A549 (cell line): ENCODE measurements around the gene TEX44. TPM values are rescaled to one million over a fixed set of nuclear protein-coding genes. Genes with fewer than 3 reads are reported as not detected.

Experiments used
- ATAC-seq, 2 experiments: fragments of 200-7000 bp in 1 of 2; fragments of >200 bp in 1 of 2; cut with Nextera tagmentation in 1 of 2; cut with Tn5 transposase in 1 of 2; 3 replicates each; pipeline versions ENCODE4 v1.8.0 to v1.9.1; 2018 to 2020; ENCODE audit warnings: mild to moderate bottlenecking in 1 of 2, moderate library complexity in 1 of 2
- CTCF ChIA-PET: fragments of 300-600 bp; sonication (Branson Sonifier 250); formaldehyde crosslinking; extraction: SDS; loops from one replicate; lab custom pipeline; 2021; ENCODE audit warnings: antibody characterized with exemption, inconsistent platforms; lab: Yijun Ruan, JAX
- POLR2A ChIA-PET: fragments of 350-600 bp; formaldehyde crosslinking; extraction: SDS; loops from one replicate; lab custom pipeline; 2021; ENCODE audit warnings: antibody characterized with exemption, inconsistent platforms; lab: Yijun Ruan, JAX
- DNase-seq, 2 experiments: peaks; one replicate each; pipeline versions ENCODE4 v3.0.0 to v3.0.0-alpha.2; 2011 to 2016; ENCODE audit warnings: low read depth in 1 of 2, low spot score in 1 of 2
- FAIRE-seq: peaks from 2 replicates; lab custom pipeline; 2011; peaks lifted over from hg19 to GRCh38; lab: Jason Lieb, UNC
- H3K27ac ChIP-seq, 2 experiments: fragments of >200 bp; sonication (Bioruptor Twin); formaldehyde crosslinking; 3 replicates each; pipeline ENCODE4 v1.5.1; 2016 to 2017
- H3K4me1 ChIP-seq: fragments of >200 bp; sonication (Bioruptor Twin); formaldehyde crosslinking; 3 replicates; pipeline ENCODE4 v1.6.1; 2016
- H3K4me2 ChIP-seq: fragments of >200 bp; sonication (Bioruptor Twin); formaldehyde crosslinking; 3 replicates; pipeline ENCODE4 v1.6.1; 2016
- H3K4me3 ChIP-seq: fragments of >200 bp; sonication (Bioruptor Twin); formaldehyde crosslinking; 3 replicates; pipeline ENCODE4 v1.5.1; 2016
- H3K9me3 ChIP-seq: fragments of >200 bp; sonication (Bioruptor Twin); formaldehyde crosslinking; 3 replicates; pipeline ENCODE4 v1.6.1; 2016
- BHLHE40 ChIP-seq: IDR thresholded peaks from 2 replicates; pipeline ENCODE4 v1.6.1; 2012; ENCODE audit warnings: low read depth, low read length, inconsistent platforms
- CBX2 ChIP-seq: fragments of 200-600 bp; sonication (generic); IDR thresholded peaks from 2 replicates; pipeline ENCODE4 v1.6.1; 2016; ENCODE audit warnings: low read depth, mild to moderate bottlenecking, borderline replicate concordance
- CHD2 ChIP-seq: fragments of 150-350 bp; IDR thresholded peaks from 2 replicates; pipeline ENCODE4 v1.6.1; 2014; ENCODE audit warnings: low read length; ENCODE audit not compliant: partially characterized antibody
- FOSL2 ChIP-seq, 2 experiments: fragments of 450-650 bp in 1 of 2; fragments of >200 bp in 1 of 2; sonication (Bioruptor Twin) in 1 of 2; formaldehyde crosslinking; IDR thresholded peaks; 2 replicates each; pipeline versions ENCODE4 v1.5.0 to v1.6.1; 2016 to 2020; ENCODE audit warnings: mild to moderate bottlenecking in 1 of 2, moderate library complexity in 1 of 2
- HEYL ChIP-seq: fragments of 250-450 bp; sonication (Bioruptor Pico); IDR thresholded peaks from 2 replicates; pipeline ENCODE4 v1.8.0; 2021; ENCODE audit warnings: mild to moderate bottlenecking, moderate library complexity
- HOXB13 ChIP-seq: fragments of 250-450 bp; sonication (Bioruptor Pico); IDR thresholded peaks from 2 replicates; pipeline ENCODE4 v1.5.0; 2020; ENCODE audit warnings: low read depth, mild to moderate bottlenecking, moderate library complexity
- JUN ChIP-seq, 2 experiments: fragments of >200 bp; sonication (Bioruptor Twin); formaldehyde crosslinking; IDR thresholded peaks; 2 replicates in 1 of 2; 3 replicates in 1 of 2; pipeline ENCODE4 v1.6.1; 2016 to 2017
- SMC3 ChIP-seq: fragments of >200 bp; sonication (Bioruptor Twin); formaldehyde crosslinking; IDR thresholded peaks from 3 replicates; pipeline ENCODE4 v1.6.1; 2018; ENCODE audit warnings: inconsistent platforms
- TFCP2L1 ChIP-seq: fragments of 250-450 bp; sonication (Bioruptor Pico); IDR thresholded peaks from 2 replicates; pipeline ENCODE4 v1.5.0; 2021; ENCODE audit warnings: mild to moderate bottlenecking
- ZC3H11A ChIP-seq: fragments of 450-650 bp; IDR thresholded peaks from 2 replicates; pipeline ENCODE4 v1.6.1; 2014; ENCODE audit warnings: antibody characterized with exemption, mild to moderate bottlenecking
- ZFP36 ChIP-seq: fragments of 450-650 bp; IDR thresholded peaks from 2 replicates; pipeline ENCODE4 v1.6.1; 2014; ENCODE audit warnings: borderline replicate concordance; ENCODE audit not compliant: partially characterized antibody
- ZNF302 ChIP-seq: fragments of 250-450 bp; sonication (Bioruptor Pico); IDR thresholded peaks from 2 replicates; pipeline ENCODE4 v1.9.0; 2021; ENCODE audit warnings: inconsistent platforms, mild to moderate bottlenecking, moderate library complexity
- WGBS: methylation state at CpG from one replicate; pipeline ENCODE4 v1.1.6; 2017; ENCODE audit errors: missing lambda C conversion rate; 5-methylcytosine and 5-hydroxymethylcytosine counted together
- polyA plus RNA-seq, 4 experiments: library from polyadenylated mRNA; depleted of rRNA in 3 of 4; stranded (reverse); fragments of >200 nt; fragmentation: RNase III in 1 of 4; extraction: RNeasy Plus Mini Kit Qiagen cat#74134 plus additional on column Dnase treatment in 1 of 4; gene quantifications; 2 replicates in 3 of 4; 3 replicates in 1 of 4; pipeline ENCODE4 v1.2.3, GENCODE V29; 2011 to 2017
- TF ChIP-seq, protein P1 (sequence below): fragments of >200 bp; sonication (Bioruptor Twin); formaldehyde crosslinking; IDR thresholded peaks from 3 replicates; pipeline ENCODE4 v1.6.1; 2016
- TF ChIP-seq, protein P2 (sequence below): fragments of >200 bp; sonication (Bioruptor Twin); formaldehyde crosslinking; IDR thresholded peaks from 2 replicates; pipeline ENCODE4 v1.6.1; 2016
- TF ChIP-seq, protein P3 (sequence below): fragments of 150-350 bp; IDR thresholded peaks from 2 replicates; pipeline ENCODE4 v1.6.1; 2014; ENCODE audit warnings: low read depth, mild to moderate bottlenecking, low read length
- TF ChIP-seq, protein P4 (sequence below): IDR thresholded peaks from 2 replicates; pipeline ENCODE4 v1.6.1; 2012

The TEX44 gene
- polyA plus RNA-seq, 2 of the 4 experiments (the other 2 are of a cell fraction) = not detected

DNA sequence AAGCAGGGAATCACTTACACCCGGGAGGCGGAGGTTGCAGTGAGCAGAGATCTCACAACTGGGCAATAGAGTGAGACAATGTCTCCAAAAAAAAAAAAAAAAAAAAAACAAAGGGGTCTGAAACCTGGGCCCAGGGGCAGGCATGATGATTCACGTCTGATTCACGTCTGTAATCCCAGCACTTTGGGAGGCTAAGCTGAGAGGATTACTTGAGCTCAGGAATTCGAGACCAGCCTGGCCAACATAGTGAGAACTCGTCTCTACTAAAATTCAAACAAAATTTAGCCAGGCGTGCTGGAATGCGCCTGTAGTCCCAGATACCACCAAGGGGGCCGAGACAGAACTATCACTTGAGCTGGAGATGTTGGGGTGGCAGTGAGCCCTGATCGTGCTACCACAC is 30.3 kb downstream of the TEX44 start (continued):
- TF ChIP-seq, protein P1, sequence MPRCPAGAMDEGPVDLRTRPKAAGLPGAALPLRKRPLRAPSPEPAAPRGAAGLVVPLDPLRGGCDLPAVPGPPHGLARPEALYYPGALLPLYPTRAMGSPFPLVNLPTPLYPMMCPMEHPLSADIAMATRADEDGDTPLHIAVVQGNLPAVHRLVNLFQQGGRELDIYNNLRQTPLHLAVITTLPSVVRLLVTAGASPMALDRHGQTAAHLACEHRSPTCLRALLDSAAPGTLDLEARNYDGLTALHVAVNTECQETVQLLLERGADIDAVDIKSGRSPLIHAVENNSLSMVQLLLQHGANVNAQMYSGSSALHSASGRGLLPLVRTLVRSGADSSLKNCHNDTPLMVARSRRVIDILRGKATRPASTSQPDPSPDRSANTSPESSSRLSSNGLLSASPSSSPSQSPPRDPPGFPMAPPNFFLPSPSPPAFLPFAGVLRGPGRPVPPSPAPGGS = no peak
- no peak for TF ChIP-seq SMC3
- no peak for TF ChIP-seq CHD2
- TF ChIP-seq JUN (IDR thresholded peaks at IDR 0.05) = no peak
- TF ChIP-seq, protein P2, sequence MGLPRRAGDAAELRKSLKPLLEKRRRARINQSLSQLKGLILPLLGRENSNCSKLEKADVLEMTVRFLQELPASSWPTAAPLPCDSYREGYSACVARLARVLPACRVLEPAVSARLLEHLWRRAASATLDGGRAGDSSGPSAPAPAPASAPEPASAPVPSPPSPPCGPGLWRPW = no peak
- no peak for TF ChIP-seq ZNF302 (CRISPR knock-in tag)
- TF ChIP-seq HOXB13 (CRISPR knock-in tag) = no peak
- TF ChIP-seq ZFP36 = no peak
- TF ChIP-seq BHLHE40 = no peak
- no peak for TF ChIP-seq ZC3H11A
- TF ChIP-seq, protein P3, sequence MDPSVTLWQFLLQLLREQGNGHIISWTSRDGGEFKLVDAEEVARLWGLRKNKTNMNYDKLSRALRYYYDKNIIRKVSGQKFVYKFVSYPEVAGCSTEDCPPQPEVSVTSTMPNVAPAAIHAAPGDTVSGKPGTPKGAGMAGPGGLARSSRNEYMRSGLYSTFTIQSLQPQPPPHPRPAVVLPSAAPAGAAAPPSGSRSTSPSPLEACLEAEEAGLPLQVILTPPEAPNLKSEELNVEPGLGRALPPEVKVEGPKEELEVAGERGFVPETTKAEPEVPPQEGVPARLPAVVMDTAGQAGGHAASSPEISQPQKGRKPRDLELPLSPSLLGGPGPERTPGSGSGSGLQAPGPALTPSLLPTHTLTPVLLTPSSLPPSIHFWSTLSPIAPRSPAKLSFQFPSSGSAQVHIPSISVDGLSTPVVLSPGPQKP = no peak
- TF ChIP-seq CBX2 = no peak
- no peak for TF ChIP-seq HEYL (CRISPR knock-in tag)

DNA sequence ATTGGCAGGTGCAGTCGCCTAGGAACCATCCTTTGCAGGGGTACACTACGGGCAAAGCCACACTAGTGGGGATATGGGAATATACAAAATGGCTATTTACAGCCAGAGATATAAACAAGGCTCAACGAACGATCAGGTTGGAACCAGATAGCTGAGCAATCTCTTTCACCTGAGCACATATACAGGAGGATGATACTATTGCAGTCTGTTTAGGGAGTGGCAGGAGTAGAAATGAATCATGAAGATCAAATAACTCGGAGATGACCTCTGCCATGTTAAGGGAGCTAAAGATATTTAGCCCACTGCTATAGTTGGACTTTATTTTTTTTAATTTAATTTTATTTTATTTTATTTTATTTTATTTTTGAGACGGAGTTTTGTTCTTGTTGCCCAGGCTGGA is 33.8 kb downstream of the TEX44 start:
- FAIRE-seq (peak; percentile 54), DNase-seq (no peak), ATAC-seq (no peak)
- no peak overlapping the region for H3K27ac ChIP-seq
- WGBS = 71% methylated on average over 6 of the region's 6 CpGs
- TF ChIP-seq ZNF302 (CRISPR knock-in tag) = no peak
- no peak overlapping the region for H3K4me3 ChIP-seq
- CTCF ChIA-PET = interaction anchor here (0.9 to 95.1 kb wide), 8 partner anchors 8 to 109 kb away, joined by 3 to 4158 read pairs (median 4); partner anchors contain the start of gene PTMA
- H3K9me3 ChIP-seq = no peaks in the 10 kb centered on the region
- H3K4me2 ChIP-seq = no peak overlapping the region
- POLR2A ChIA-PET = interaction anchor here (1.2 kb wide), 1 partner anchor 40 kb away, joined by 3 read pairs; no protein-coding TSS in a partner anchor
- peaks cover 5% of the 10 kb centered on the region; the same call in 2 of the 3 replicates for H3K4me1 ChIP-seq

DNA sequence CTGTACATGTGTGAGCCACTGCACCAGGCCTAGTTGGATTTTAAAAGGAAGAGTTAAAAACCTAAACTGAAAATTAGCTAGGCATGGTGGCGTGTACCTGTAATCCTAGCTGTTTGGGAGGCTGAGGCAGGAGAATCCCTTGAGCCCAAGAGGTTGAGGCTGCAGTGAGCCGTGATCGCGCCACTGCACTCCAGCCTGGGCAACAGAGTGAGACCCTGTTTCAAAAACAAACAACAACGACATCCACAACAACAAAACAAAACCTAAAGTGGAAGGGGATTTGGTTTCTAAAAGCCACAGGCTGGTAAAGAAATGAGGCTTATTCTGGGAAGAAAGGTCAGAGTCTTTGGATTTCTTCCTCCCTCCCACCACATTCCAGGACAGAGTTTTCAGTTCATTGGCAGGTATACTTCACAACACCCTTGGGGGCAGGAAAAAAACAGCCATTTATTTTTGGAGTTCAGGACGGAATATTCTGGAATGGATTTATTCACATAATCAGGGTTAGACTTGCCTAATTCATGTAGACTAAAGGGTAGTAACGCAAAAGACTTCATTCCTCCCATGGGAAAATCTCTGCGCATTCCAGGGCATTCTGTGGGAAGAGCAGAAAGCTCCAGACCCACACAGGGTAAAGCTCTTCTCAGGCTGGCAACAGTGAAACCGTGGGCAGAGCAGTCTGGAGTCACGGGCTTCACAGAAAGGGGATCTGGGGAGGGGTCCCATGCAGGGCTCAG is 34.9 kb downstream of the TEX44 start:
- FAIRE-seq = no peak

More for the DNA sequence above, 34.9 kb downstream of the TEX44 start:
- no peak overlapping the region for H3K4me3 ChIP-seq
- DNase-seq (no peak), ATAC-seq (no peak)
- CTCF ChIA-PET = interaction anchor here (0.6 to 95.1 kb wide), 6 partner anchors 9 to 413 kb away, joined by 3 to 4158 read pairs (median 12); partner anchors contain the start of gene PTMA
- 0 out of 6 replicates have a peak overlapping the region, but pooled peaks of 1 of the 2 experiments have one; percentile 18 for H3K27ac ChIP-seq
- H3K9me3 ChIP-seq = no peaks in the 10 kb centered on the region
- H3K4me2 ChIP-seq = no peak overlapping the region
- POLR2A ChIA-PET = interaction anchor here (0.6 to 0.7 kb wide), 3 partner anchors 14 to 46 kb away, joined by 3 read pairs; no protein-coding TSS in a partner anchor
- TF ChIP-seq, protein P4, sequence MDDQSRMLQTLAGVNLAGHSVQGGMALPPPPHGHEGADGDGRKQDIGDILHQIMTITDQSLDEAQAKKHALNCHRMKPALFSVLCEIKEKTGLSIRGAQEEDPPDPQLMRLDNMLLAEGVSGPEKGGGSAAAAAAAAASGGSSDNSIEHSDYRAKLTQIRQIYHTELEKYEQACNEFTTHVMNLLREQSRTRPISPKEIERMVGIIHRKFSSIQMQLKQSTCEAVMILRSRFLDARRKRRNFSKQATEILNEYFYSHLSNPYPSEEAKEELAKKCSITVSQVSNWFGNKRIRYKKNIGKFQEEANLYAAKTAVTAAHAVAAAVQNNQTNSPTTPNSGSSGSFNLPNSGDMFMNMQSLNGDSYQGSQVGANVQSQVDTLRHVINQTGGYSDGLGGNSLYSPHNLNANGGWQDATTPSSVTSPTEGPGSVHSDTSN = no peak
- no peak for TF ChIP-seq TFCP2L1 (CRISPR knock-in tag)
- TF ChIP-seq FOSL2 (IDR thresholded peaks at IDR 0.05) = no peak
- no peak for TF ChIP-seq FOSL2 (CRISPR knock-in tag; IDR thresholded peaks at IDR 0.05)
- WGBS = 91% methylated on average over 10 of the region's 10 CpGs
- H3K4me1 ChIP-seq = peaks cover 9% of the 10 kb centered on the region
